ENCODE data around the gene PRDM4.
"Not testable (repeated sequence)": the region's sequence is repeated elsewhere in the genome, so short reads cannot be mapped to it uniquely, and the experiment has no call there.

PRDM4 gene

GRCh38 chr12:107731366-107731765, 29.6 kb downstream of the PRDM4 start:
- peaks cover 7% of the 10 kb centered on the region for H3K36me3 ChIP-seq (ENCODE audit: insufficient read depth, low read length)
- no peak overlapping the region for H3K27ac ChIP-seq (ENCODE audit: low read depth, low read length)
- no peaks in the 10 kb centered on the region for H3K79me2 ChIP-seq (ENCODE audit: control insufficient read depth, insufficient read depth, low read length, unreplicated experiment)
- no peaks in the 10 kb centered on the region for H3K27me3 ChIP-seq (ENCODE audit: insufficient read depth, low read length)
- H3K4me3 ChIP-seq (ENCODE audit: low read depth, low read length): no peak overlapping the region
- H3K4me1 ChIP-seq (ENCODE audit: control insufficient read depth, insufficient read depth, low read length, unreplicated experiment): no peaks in the 10 kb centered on the region
- H2AFZ ChIP-seq (ENCODE audit: low read length, unreplicated experiment): no peak overlapping the region

- Histone ChIP-seq H3K4me1 (ENCODE audit: control insufficient read depth, insufficient read depth, low read length, unreplicated experiment) (no peaks in the 10 kb centered on the region), H3K27ac (ENCODE audit: low read depth, low read length) (no peak overlapping the region), H3K27me3 (ENCODE audit: insufficient read depth, low read length) (no peaks in the 10 kb centered on the region), H2AFZ (ENCODE audit: low read length, unreplicated experiment) (no peak overlapping the region), H3K36me3 (ENCODE audit: insufficient read depth, low read length) (peaks cover 7% of the 10 kb centered on the region), H3K79me2 (ENCODE audit: control insufficient read depth, insufficient read depth, low read length, unreplicated experiment) (no peaks in the 10 kb centered on the region), H3K4me3 (ENCODE audit: low read depth, low read length) (no peak overlapping the region)
Measured at GRCh38 chr12:107730618-107731341, 30.2 kb downstream of the PRDM4 start.

- H3K79me2 ChIP-seq (ENCODE audit: control insufficient read depth, insufficient read depth, low read length, unreplicated experiment); H2AFZ ChIP-seq (ENCODE audit: low read length, unreplicated experiment); H3K4me1 ChIP-seq (ENCODE audit: control insufficient read depth, insufficient read depth, low read length, unreplicated experiment); H3K36me3 ChIP-seq (ENCODE audit: insufficient read depth, low read length); H3K27me3 ChIP-seq (ENCODE audit: insufficient read depth, low read length); H3K27ac ChIP-seq (ENCODE audit: low read depth, low read length); H3K4me3 ChIP-seq (ENCODE audit: low read depth, low read length): not testable (repeated sequence)
Measured at GRCh38 chr12:107727742-107728141, 33.2 kb downstream of the PRDM4 start.

- H3K4me1 ChIP-seq (ENCODE audit: control insufficient read depth, insufficient read depth, low read length, unreplicated experiment); H3K27ac ChIP-seq (ENCODE audit: low read depth, low read length); H3K79me2 ChIP-seq (ENCODE audit: control insufficient read depth, insufficient read depth, low read length, unreplicated experiment); H3K4me3 ChIP-seq (ENCODE audit: low read depth, low read length); H2AFZ ChIP-seq (ENCODE audit: low read length, unreplicated experiment); H3K36me3 ChIP-seq (ENCODE audit: insufficient read depth, low read length); H3K27me3 ChIP-seq (ENCODE audit: insufficient read depth, low read length): not testable (repeated sequence)
Measured at GRCh38 chr12:107727327-107727726, 33.6 kb downstream of the PRDM4 start.

- Histone ChIP-seq H2AFZ (ENCODE audit: low read length, unreplicated experiment) (no peak overlapping the region), H3K79me2 (ENCODE audit: control insufficient read depth, insufficient read depth, low read length, unreplicated experiment) (no peaks in the 10 kb centered on the region), H3K27ac (ENCODE audit: low read depth, low read length) (no peak overlapping the region), H3K4me1 (ENCODE audit: control insufficient read depth, insufficient read depth, low read length, unreplicated experiment) (no peaks in the 10 kb centered on the region), H3K27me3 (ENCODE audit: insufficient read depth, low read length) (no peaks in the 10 kb centered on the region), H3K36me3 (ENCODE audit: insufficient read depth, low read length) (peaks cover 25% of the 10 kb centered on the region), H3K4me3 (ENCODE audit: low read depth, low read length) (no peak overlapping the region)
Measured at GRCh38 chr12:107718606-107719005, 42.3 kb downstream of the PRDM4 start.

DNA sequence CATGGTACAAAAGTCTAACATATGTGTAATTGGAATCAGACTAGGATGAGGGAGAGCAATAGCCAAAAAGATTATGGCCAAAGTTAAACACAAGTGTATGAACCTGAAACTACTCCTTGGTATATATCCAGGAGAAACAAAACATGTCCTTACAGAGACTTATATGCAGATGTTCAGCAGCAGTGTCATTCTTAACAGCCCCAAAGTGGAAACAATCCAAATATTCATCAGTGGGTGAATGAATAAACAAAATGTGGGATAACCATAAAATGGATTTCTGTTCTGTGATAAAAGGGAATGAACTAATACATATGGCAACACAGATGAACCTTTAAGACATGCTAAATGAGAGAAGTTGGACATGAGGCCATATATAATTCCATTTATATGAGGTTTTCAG, 45.2 kb downstream of the PRDM4 start:
- no peak overlapping the region for H3K27ac ChIP-seq (ENCODE audit: low read depth, low read length)
- no peaks in the 10 kb centered on the region for H3K27me3 ChIP-seq (ENCODE audit: insufficient read depth, low read length)
- H3K4me3 ChIP-seq (ENCODE audit: low read depth, low read length): no peak overlapping the region
- H3K79me2 ChIP-seq (ENCODE audit: control insufficient read depth, insufficient read depth, low read length, unreplicated experiment): no peaks in the 10 kb centered on the region
- H3K36me3 ChIP-seq (ENCODE audit: insufficient read depth, low read length): peaks cover 31% of the 10 kb centered on the region
- no peak overlapping the region for H2AFZ ChIP-seq (ENCODE audit: low read length, unreplicated experiment)
- H3K4me1 ChIP-seq (ENCODE audit: control insufficient read depth, insufficient read depth, low read length, unreplicated experiment): no peaks in the 10 kb centered on the region

DNA sequence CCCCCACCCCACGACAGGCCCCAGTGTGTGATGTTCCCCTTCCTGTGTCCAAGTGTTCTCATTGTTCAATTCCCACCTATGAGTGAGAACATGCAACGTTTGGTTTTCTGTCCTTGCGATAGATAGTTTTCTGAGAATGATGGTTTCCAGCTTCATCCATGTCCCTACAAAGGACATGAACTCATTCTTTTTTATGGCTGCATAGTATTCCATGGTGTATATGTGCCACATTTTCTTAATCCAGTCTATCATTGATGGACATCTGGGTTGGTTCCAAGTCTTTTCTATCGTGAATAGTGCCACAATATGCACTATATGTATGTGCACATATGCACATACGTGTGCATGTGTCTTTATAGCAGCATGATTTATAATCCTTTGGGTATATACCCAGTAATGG, 55.4 kb downstream of the PRDM4 start:
- H2AFZ ChIP-seq (ENCODE audit: low read length, unreplicated experiment); H3K27ac ChIP-seq (ENCODE audit: low read depth, low read length); H3K4me3 ChIP-seq (ENCODE audit: low read depth, low read length); H3K27me3 ChIP-seq (ENCODE audit: insufficient read depth, low read length): not testable (repeated sequence)
- H3K79me2 ChIP-seq (ENCODE audit: control insufficient read depth, insufficient read depth, low read length, unreplicated experiment): peaks cover 10% of the 10 kb centered on the region
- H3K4me1 ChIP-seq (ENCODE audit: control insufficient read depth, insufficient read depth, low read length, unreplicated experiment): peaks cover 15% of the 10 kb centered on the region
- H3K36me3 ChIP-seq (ENCODE audit: insufficient read depth, low read length): peaks cover 59% of the 10 kb centered on the region

DNA sequence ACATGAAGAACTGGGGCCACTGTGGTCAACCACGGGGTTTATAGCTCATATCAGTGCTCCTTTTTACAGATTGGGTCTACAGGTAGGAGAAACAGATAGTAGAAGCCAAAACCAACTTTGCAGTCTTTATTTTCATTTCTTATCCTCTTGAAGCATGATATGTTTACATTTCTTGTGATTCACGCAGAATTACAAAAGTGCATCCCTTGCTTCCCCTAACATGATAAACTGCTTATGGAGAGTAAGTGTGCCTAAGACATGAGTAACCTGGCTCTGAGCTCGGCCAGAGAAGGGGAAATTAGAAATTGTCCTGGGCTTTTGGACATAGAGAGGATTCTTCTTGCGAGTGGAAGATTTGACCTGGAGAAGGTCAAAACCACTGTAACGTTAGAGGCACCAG, 56.9 kb downstream of the PRDM4 start:
- H3K27me3 ChIP-seq (ENCODE audit: insufficient read depth, low read length): no peaks in the 10 kb centered on the region
- no peak overlapping the region for H2AFZ ChIP-seq (ENCODE audit: low read length, unreplicated experiment)
- peak overlapping the region; percentile 13; the same call in 1 of the 2 replicates for H3K27ac ChIP-seq (ENCODE audit: low read depth, low read length)
- H3K79me2 ChIP-seq (ENCODE audit: control insufficient read depth, insufficient read depth, low read length, unreplicated experiment): peaks cover 10% of the 10 kb centered on the region
- no peak overlapping the region for H3K4me3 ChIP-seq (ENCODE audit: low read depth, low read length)
- peaks cover 67% of the 10 kb centered on the region for H3K36me3 ChIP-seq (ENCODE audit: insufficient read depth, low read length)
- peaks cover 15% of the 10 kb centered on the region for H3K4me1 ChIP-seq (ENCODE audit: control insufficient read depth, insufficient read depth, low read length, unreplicated experiment)

GRCh38 chr12:107702106-107702505, 58.8 kb downstream of the PRDM4 start:
- Histone ChIP-seq H3K4me1 (ENCODE audit: control insufficient read depth, insufficient read depth, low read length, unreplicated experiment) (peaks cover 15% of the 10 kb centered on the region), H3K36me3 (ENCODE audit: insufficient read depth, low read length) (peaks cover 74% of the 10 kb centered on the region), H3K27ac (ENCODE audit: low read depth, low read length) (no peak overlapping the region)

DNA sequence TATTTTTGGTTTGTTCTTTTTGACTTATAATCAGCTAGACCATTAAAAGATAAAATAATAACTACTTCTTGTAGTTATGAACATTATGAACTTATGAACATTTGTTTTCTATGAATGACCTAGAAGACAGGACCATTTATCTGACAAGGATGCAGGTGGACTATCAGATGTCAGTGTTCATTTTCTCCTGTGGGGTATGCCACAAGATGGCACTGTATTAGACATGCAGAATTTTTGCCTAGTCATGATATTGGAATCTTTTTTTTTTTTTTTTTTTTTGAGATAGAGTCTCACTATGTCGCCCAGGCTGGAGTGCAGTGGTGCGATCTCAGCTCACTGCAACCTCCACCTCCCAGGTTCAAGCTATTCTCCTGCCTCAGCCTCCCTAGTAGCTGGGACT, 65.2 kb downstream of the PRDM4 start:
- H3K4me3 ChIP-seq (ENCODE audit: low read depth, low read length); H2AFZ ChIP-seq (ENCODE audit: low read length, unreplicated experiment); H3K27me3 ChIP-seq (ENCODE audit: insufficient read depth, low read length); H3K27ac ChIP-seq (ENCODE audit: low read depth, low read length); H3K4me1 ChIP-seq (ENCODE audit: control insufficient read depth, insufficient read depth, low read length, unreplicated experiment); H3K79me2 ChIP-seq (ENCODE audit: control insufficient read depth, insufficient read depth, low read length, unreplicated experiment): not testable (repeated sequence)
- H3K36me3 ChIP-seq (ENCODE audit: insufficient read depth, low read length): peaks cover 74% of the 10 kb centered on the region

More at GRCh38 chr12:107702106-107702505, 58.8 kb downstream of the PRDM4 start:
- Histone ChIP-seq H3K79me2 (ENCODE audit: control insufficient read depth, insufficient read depth, low read length, unreplicated experiment) (peaks cover 4% of the 10 kb centered on the region), H3K4me3 (ENCODE audit: low read depth, low read length) (no peak overlapping the region), H2AFZ (ENCODE audit: low read length, unreplicated experiment) (no peak overlapping the region), H3K27me3 (ENCODE audit: insufficient read depth, low read length) (no peaks in the 10 kb centered on the region)

GRCh38 chr12:107685360-107686248, 75.3 kb downstream of the PRDM4 start, which contains the start of gene PWP1:
TSS of gene PWP1 (plus strand) at chr12:107685799. CDS start at chr12:107685900, 101 bp downstream.
- Histone ChIP-seq H3K79me2 (ENCODE audit: control insufficient read depth, insufficient read depth, low read length, unreplicated experiment) (peaks cover 28% of the 10 kb centered on the region), H3K27me3 (ENCODE audit: insufficient read depth, low read length) (no peaks in the 10 kb centered on the region), H2AFZ (ENCODE audit: low read length, unreplicated experiment) (peak within 1 kb of the TSS; percentile 98), H3K36me3 (ENCODE audit: insufficient read depth, low read length) (peaks cover 16% of the 10 kb centered on the region), H3K27ac (ENCODE audit: low read depth, low read length) (peak within 1 kb of the TSS; percentile 65), H3K4me1 (ENCODE audit: control insufficient read depth, insufficient read depth, low read length, unreplicated experiment) (peaks cover 13% of the 10 kb centered on the region), H3K4me3 (ENCODE audit: low read depth, low read length) (peak within 1 kb of the TSS; percentile 97)

All from ACC112 (cell line).